PC-3 (cell line): Measurements from ENCODE around the gene TTYH2. TPM values are rescaled to one million over a fixed set of nuclear protein-coding genes. Genes with fewer than 3 reads are reported as not detected.
A peak's percentile ranks its signal among the peaks of the same experiment; 100 is the strongest.

Experiments used
- ATAC-seq: fragments of 200-7000 bp; cut with Tn5 transposase; 2 replicates; pipeline ENCODE4 v1.9.1; 2020; ENCODE audit warnings: mild to moderate bottlenecking, moderate library complexity
- BruUV-seq: library from RNA; stranded (reverse); fragments of 400-500 nt; replicated peaks from 2 replicates; lab custom pipeline; 2021; lab: Mats Ljungman, UMichigan
- CTCF ChIA-PET: fragments of 300-600 bp; sonication (Branson Sonifier 250); formaldehyde crosslinking; loops from one replicate; lab custom pipeline; 2022; ENCODE audit warnings: antibody characterized with exemption; lab: Charles Lee
- POLR2A ChIA-PET: fragments of 300-600 bp; sonication (Branson Sonifier 250); formaldehyde crosslinking; loops from one replicate; lab custom pipeline; 2022; ENCODE audit warnings: antibody characterized with exemption; ENCODE audit not compliant: unreplicated experiment; lab: Charles Lee
- DNase-seq: peaks from one replicate; pipeline ENCODE4 v3.0.0-alpha.2; 2015
- H2AFZ ChIP-seq: fragments of 300-600 bp; sonication (generic); 2 replicates; pipeline ENCODE4 v1.6.0; 2016; ENCODE audit warnings: antibody characterized with exemption, low read length
- H3F3A ChIP-seq: fragments of 300-600 bp; sonication (generic); one replicate; pipeline ENCODE4 v1.6.0; 2017; ENCODE audit warnings: antibody characterized with exemption, low read length, control low read depth, mild to moderate bottlenecking; ENCODE audit not compliant: unreplicated experiment
- H3K27ac ChIP-seq: fragments of 300-600 bp; sonication (generic); 2 replicates; pipeline ENCODE4 v1.5.1; 2016; ENCODE audit warnings: mild to moderate bottlenecking, low read length
- H3K27me3 ChIP-seq: fragments of 300-600 bp; sonication (generic); 2 replicates; pipeline ENCODE4 v1.6.1; 2016; ENCODE audit warnings: low read length, mixed read lengths
- H3K36me3 ChIP-seq: fragments of 300-600 bp; sonication (generic); 2 replicates; pipeline ENCODE4 v1.6.1; 2016; ENCODE audit warnings: low read depth, mixed run types, low read length, mixed read lengths
- H3K4me1 ChIP-seq: fragments of 300-600 bp; sonication (generic); 2 replicates; pipeline ENCODE4 v1.5.1; 2016; ENCODE audit warnings: low read length; ENCODE audit not compliant: insufficient read depth
- H3K4me2 ChIP-seq: fragments of 300-600 bp; sonication (generic); 2 replicates; pipeline ENCODE4 v1.6.0; 2016; ENCODE audit warnings: low read length
- H3K4me3 ChIP-seq: fragments of 300-600 bp; sonication (generic); 2 replicates; pipeline ENCODE4 v1.5.1; 2016; ENCODE audit warnings: mild to moderate bottlenecking, low read length, mixed read lengths
- H3K79me2 ChIP-seq: fragments of 300-600 bp; sonication (generic); 2 replicates; pipeline ENCODE4 v1.6.1; 2017; ENCODE audit warnings: low read length, mixed read lengths
- H3K9ac ChIP-seq: fragments of 300-600 bp; sonication (generic); 2 replicates; pipeline ENCODE4 v1.6.0; 2016; ENCODE audit warnings: mild to moderate bottlenecking, low read length
- H3K9me2 ChIP-seq: fragments of 300-600 bp; sonication (generic); replicated peaks from 2 replicates; pipeline ENCODE4 v1.6.1; 2016; ENCODE audit warnings: mixed run types, low read length, mixed read lengths
- H3K9me3 ChIP-seq: fragments of 300-600 bp; sonication (generic); 2 replicates; pipeline ENCODE4 v1.6.1; 2016; ENCODE audit warnings: low read length, mixed read lengths
- H4K20me1 ChIP-seq: fragments of 300-600 bp; sonication (generic); 2 replicates; pipeline ENCODE4 v1.6.1; 2016; ENCODE audit warnings: low read length, mixed read lengths
- EZH2 ChIP-seq: fragments of 300-600 bp; sonication (generic); IDR thresholded peaks from one replicate; pipeline ENCODE4 v1.6.1; 2017; ENCODE audit warnings: antibody characterized with exemption, mild to moderate bottlenecking, low read length; ENCODE audit not compliant: unreplicated experiment
- EZH2phosphoT487 ChIP-seq: fragments of 300-600 bp; sonication (generic); IDR thresholded peaks from 2 replicates; pipeline ENCODE4 v1.6.1; 2018; ENCODE audit warnings: mild to moderate bottlenecking, antibody characterized with exemption, low read length, borderline replicate concordance
- intact Hi-C: fragments of 100-400 bp; cut with micrococcal nuclease; formaldehyde crosslinking; loops from 2 replicates; pipeline ENCODE4 v1.9.0; 2023
- total RNA-seq: library from RNA; depleted of rRNA; stranded (reverse); fragments of >200 nt; gene quantifications from 2 replicates; pipeline ENCODE4 v1.2.3, GENCODE V29; 2014
- TF ChIP-seq, protein P1 (sequence below): fragments of 300-600 bp; sonication (generic); conservative IDR thresholded peaks from 2 replicates; pipeline ENCODE4 v1.5.1; 2017; ENCODE audit warnings: antibody characterized with exemption, low read depth, mild to moderate bottlenecking, low read length

The TTYH2 gene
- total RNA-seq, 1 experiment from 2014 or later = 17.6 TPM

DNA sequence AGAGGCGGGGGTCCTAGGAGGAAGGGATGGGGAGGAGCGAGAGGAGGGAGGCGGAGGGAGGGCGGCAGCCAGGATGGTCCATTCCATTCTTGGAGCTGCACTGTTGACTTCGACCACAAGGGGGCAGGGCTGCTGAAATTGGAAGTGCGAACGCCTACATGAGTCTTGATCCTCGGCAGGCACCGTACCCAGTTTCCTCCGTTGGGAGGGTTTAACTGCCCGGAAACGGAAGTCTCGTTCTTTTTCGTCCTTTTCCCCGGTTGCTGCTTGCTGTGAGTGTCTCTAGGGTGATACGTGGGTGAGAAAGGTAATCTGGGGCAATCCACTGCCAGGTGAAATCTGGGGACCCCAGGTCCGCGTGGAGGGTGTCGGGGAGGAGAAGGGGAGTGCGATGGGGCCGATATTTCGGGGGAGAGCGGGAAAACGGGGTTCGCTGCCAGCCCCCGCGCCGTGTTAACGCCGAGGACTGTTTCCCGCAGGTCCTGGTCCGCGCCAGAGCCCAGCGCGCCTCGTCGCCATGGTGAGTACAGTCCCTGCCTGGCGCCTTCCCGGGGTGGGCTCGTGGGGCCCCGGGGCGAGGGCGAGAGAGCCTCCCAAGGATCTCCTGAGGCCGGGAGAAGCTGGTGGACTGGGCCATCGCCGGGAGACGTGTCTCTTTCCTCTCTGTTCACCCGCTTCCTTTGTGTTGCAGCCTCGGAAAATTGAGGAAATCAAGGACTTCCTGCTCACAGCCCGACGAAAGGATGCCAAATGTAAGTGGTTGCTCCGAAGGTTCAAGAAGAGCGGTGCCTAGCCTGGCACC, 9.7 kb upstream of the TTYH2 start, which contains the start of gene RPL38:
Gene RPL38 (plus strand): TSS at position 240 of the 802 bp plus-strand sequence. CDS start 278 bp downstream, at position 518.
- Histone ChIP-seq H3K27ac (peak within 1 kb of the TSS; percentile 42), H2AFZ (peak within 1 kb of the TSS; percentile 52), H3F3A (no peaks in the 10 kb centered on the region), H3K79me2 (peaks cover 50% of the 10 kb centered on the region), H3K9me3 (no peaks in the 10 kb centered on the region), H3K9ac (peak within 1 kb of the TSS; percentile 98), H3K9me2 (no peaks in the 10 kb centered on the region), H3K4me3 (peak within 1 kb of the TSS; percentile 96), H4K20me1 (peaks cover 45% of the 10 kb centered on the region), H3K36me3 (peaks cover 42% of the 10 kb centered on the region), H3K27me3 (peaks cover 33% of the 10 kb centered on the region), H3K4me1 (peaks cover 29% of the 10 kb centered on the region), H3K4me2 (peak within 1 kb of the TSS; percentile 88)
- BruUV-seq = TSS peak; percentile 72
- ChIA-PET POLR2A (interaction anchor here (0.6 kb wide), 2 partner anchors 567 to 586 kb away, joined by 3 to 4 read pairs; no protein-coding TSS in a partner anchor), CTCF (interaction anchor here (0.7 kb wide), 1 partner anchor 367 kb away, joined by 14 read pairs; no protein-coding TSS in a partner anchor)
- DNase-seq = peak; percentile 99
- TF ChIP-seq EZH2 (no peak), EZH2phosphoT487 (no peak)
- TF ChIP-seq, protein P1, sequence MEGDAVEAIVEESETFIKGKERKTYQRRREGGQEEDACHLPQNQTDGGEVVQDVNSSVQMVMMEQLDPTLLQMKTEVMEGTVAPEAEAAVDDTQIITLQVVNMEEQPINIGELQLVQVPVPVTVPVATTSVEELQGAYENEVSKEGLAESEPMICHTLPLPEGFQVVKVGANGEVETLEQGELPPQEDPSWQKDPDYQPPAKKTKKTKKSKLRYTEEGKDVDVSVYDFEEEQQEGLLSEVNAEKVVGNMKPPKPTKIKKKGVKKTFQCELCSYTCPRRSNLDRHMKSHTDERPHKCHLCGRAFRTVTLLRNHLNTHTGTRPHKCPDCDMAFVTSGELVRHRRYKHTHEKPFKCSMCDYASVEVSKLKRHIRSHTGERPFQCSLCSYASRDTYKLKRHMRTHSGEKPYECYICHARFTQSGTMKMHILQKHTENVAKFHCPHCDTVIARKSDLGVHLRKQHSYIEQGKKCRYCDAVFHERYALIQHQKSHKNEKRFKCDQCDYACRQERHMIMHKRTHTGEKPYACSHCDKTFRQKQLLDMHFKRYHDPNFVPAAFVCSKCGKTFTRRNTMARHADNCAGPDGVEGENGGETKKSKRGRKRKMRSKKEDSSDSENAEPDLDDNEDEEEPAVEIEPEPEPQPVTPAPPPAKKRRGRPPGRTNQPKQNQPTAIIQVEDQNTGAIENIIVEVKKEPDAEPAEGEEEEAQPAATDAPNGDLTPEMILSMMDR = peak; percentile 96
- intact Hi-C loops = loop anchor here (10.0 kb wide), 1 partner anchor 899 kb away; no protein-coding TSS in a partner anchor
- peak; percentile 58 for ATAC-seq

GRCh38 chr17:74204474-74204873, 8.9 kb upstream of the TTYH2 start:
- ATAC-seq = no peak
- H3K27me3 ChIP-seq = peaks cover 33% of the 10 kb centered on the region
- BruUV-seq = no TSS peak
- H3K79me2 ChIP-seq = peaks cover 50% of the 10 kb centered on the region
- peaks cover 8% of the 10 kb centered on the region for H3F3A ChIP-seq
- H2AFZ ChIP-seq = no peak overlapping the region
- peaks cover 29% of the 10 kb centered on the region for H3K4me1 ChIP-seq
- peaks cover 54% of the 10 kb centered on the region for H4K20me1 ChIP-seq
- H3K9me2 ChIP-seq = no peaks in the 10 kb centered on the region
- H3K9ac ChIP-seq = peak overlapping the region; percentile 98
- intact Hi-C loops = loop anchor here (10.0 kb wide), 1 partner anchor 900 kb away; no protein-coding TSS in a partner anchor
- H3K4me2 ChIP-seq = peak overlapping the region; percentile 88
- ChIA-PET CTCF (no interaction called here), POLR2A (no interaction called here)
- DNase-seq = no peak
- H3K4me3 ChIP-seq = peak overlapping the region; percentile 96
- peaks cover 50% of the 10 kb centered on the region for H3K36me3 ChIP-seq
- H3K9me3 ChIP-seq = no peaks in the 10 kb centered on the region
- H3K27ac ChIP-seq = peak overlapping the region; percentile 42
- no peak for TF ChIP-seq EZH2phosphoT487
- TF ChIP-seq EZH2 = no peak
- TF ChIP-seq, protein P1 = no peak
